HG03097 (cell line): ENCODE data around the gene ART5.
"Not testable (repeated sequence)": the region's sequence is repeated elsewhere in the genome, so short reads cannot be mapped to it uniquely, and the experiment has no call there.

Experiments used
- ATAC-seq: cut with Tn5 transposase; IDR thresholded peaks from one replicate; pipeline ENCODE4 v1.9.1; 2021; ENCODE audit not compliant: unreplicated experiment, low FRiP score

ART5 gene

DNA sequence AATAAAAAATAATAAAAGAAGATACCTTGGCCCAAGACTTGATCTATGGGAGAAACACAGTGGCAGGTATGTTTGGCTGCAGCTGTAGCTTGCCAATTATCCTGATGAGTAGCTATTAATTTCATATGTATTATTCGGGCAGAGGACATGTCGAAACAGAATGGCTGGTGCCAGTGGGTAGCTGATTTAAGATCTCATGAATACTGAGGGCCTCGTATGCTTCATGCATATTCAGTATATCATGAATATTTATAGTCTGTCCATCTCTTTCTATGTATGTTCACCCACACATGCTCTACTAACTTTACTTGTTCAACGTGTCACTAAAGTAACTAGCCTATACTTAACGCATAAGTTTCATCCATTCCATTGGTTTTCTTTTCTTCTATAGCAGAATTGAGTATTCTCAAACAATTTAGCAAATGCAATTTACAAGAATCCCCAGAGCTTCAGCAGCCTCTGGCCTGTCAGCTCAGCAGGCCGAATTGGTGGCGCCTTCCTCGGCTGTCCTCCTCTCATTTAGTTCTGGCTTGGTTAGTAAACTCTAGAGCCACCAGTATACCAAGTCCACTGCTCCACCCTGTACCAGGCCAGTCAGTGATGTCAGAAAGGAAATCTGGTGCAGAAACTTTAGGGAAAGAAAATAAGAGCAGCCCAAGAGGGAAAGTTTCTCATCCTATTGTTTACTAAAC is 17.9 kb downstream of the ART5 start:
- no peak for ATAC-seq

DNA sequence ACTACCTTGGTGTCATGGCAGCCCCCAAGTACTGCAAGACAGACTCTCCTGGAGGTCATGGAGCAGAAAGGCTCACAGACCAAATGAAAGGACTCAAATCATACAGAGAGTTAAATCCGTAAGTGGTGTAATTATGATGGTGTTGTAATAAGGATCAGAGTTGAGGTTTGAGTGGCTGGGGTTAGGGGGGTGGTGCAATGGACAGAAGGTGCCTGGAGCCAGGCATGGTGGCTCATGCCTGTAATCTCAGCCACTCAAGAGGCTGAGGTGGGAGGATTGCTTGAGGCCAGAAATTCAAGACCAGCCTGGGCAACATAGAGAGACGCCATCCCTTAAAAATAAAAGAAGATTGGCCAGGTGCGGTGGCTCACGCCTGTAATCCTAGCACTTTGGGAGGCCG is 18.7 kb downstream of the ART5 start:
- ATAC-seq = no peak

DNA sequence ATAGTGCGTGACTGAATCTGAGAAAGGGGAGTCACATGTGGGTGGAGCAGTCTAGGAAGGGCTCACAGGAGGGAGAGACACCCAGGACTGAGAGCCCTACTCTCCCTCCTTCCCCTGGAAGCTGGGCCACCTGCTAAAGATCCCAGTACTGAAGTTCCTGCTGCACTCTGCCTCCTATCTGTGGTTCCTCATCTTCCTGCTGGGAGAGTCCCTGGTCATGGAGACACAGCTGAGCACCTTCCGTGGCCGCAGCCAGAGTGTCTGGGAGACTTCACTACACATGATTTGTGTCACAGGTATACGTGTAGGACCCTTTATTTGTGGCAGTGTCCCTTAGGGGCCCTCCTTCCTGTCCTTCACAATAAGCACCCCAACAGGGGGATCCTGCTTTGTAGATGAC is 19.3 kb downstream of the ART5 start:
- no peak for ATAC-seq

DNA sequence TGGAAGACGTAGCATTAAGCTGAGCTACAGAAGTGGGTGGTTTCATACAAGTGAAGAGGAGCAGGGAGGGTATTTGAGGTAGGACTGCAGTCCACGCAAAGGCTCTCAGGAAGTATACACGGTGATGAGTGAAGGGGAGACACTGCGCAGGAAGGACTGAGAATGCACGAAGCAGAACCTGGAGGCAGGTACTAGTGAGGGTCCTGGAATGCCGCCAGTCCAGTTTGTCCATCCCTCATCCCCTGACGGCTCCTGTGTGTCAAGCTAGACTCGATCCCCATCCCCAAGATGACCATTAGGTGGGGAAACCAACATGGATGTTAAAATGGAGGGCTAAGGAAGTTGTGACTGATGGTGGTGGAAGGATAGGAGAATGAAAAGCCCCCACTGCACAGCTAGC is 23.8 kb downstream of the ART5 start:
- ATAC-seq = no peak

DNA sequence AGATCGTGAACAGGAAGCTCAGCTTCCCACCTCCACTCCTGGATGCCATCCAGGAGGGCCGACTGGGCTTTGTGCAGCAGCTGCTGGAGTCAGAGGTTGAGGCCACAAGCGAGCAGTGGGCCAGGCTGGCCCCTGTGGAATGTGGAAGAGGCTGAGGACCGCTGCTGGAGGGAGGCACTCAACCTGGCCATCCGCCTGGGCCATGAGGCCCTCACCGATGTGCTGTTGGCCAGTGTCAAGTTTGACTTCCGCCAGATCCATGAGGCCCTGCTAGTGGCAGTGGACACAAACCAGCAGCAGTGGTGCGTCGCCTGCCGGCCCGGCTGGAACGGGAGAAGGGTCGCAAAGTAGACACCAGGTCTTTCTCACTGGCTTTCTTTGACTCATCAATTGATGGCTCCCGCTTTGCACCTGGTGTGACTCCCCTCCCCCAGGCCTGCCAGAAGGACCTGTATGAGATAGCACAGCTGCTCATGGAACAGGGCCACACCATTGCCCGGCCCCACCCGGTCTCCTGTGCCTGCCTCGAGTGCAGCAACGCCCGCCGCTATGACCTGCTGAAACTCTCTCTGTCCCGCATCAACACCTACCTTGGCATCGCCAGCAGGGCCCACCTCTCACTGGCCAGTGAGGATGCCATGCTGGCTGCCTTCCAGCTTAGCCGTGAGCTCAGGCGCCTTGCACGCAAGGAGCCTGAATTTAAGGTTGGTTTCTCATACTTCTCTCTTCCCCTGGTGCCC is 24.9 kb downstream of the ART5 start:
- ATAC-seq = no peak

DNA sequence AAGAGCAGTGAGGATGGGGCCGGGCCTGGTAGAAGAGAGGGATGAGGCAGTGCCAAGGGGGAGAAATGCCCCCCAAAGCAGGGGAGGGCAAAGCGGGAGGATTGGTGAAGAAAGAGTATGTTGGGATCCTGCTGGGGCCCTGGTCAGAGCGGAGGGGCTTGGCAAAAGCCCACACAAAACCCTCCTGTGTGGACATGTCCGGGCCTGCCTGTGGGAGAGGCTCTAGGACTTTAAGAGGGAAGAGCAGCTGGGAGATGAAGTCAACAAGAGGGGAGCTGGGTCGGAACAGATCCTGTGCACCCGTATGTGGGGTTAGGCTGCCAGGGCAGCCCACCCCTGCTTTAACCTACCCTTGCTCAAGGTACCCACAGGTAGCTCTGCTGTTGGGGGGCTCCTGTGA is 25.8 kb downstream of the ART5 start:
- no peak for ATAC-seq

DNA sequence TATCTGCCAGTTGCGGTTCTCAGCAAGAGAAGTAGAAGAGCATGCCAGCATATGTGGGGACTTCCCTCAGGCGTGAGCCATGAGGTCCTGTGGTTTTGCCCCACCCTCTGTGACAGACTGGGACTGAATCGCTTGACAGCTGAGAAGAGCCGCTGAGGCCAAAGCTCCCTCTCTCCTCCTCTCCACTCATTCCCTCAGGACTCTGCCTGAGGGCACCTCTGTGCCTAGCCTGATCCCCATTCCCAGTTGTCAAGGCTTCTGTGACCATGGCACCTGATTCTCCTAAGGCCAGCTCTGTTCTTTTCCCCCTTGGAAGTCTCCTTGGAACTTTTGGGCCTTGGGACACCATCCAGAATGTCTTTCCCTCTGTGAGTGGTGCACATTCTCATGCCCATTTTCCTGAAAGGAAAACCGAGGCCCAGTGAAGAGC is 27.0 kb downstream of the ART5 start:
- no peak for ATAC-seq

DNA sequence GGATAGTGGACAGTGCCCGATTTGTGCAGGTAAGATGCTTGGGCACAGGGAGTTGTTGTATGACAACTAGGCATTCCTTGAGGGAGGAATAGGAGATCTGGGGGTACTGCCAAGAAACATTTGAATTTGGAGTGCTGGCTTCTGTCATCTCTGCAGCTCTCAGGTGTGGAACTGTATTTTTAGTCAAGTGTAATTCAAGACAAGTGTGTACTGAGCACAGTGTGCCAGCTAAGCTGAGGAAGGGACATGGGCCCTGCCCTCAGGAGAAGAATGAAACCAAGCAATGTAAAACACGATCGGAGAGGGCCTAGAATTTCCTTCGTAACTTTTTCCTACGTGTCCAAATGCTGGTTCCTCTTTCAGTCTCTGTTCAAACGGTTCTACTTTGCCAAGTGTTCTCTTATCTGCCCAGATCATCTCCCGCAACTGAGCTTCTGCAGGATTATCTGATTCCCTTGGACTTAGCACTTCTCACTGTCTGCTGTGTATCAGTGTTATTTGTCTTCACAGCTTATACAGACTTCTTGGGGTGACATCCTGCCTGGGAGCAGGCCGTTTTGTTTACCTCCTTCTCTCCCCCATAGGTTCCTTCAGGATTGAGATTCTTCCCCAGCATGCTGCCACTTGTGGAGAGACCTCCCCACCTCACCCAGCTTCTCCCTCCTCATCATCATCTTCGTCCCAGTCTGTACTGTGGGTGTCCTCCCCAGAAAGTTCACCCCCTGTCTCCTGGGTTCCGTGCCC is 27.6 kb downstream of the ART5 start:
- no peak for ATAC-seq

DNA sequence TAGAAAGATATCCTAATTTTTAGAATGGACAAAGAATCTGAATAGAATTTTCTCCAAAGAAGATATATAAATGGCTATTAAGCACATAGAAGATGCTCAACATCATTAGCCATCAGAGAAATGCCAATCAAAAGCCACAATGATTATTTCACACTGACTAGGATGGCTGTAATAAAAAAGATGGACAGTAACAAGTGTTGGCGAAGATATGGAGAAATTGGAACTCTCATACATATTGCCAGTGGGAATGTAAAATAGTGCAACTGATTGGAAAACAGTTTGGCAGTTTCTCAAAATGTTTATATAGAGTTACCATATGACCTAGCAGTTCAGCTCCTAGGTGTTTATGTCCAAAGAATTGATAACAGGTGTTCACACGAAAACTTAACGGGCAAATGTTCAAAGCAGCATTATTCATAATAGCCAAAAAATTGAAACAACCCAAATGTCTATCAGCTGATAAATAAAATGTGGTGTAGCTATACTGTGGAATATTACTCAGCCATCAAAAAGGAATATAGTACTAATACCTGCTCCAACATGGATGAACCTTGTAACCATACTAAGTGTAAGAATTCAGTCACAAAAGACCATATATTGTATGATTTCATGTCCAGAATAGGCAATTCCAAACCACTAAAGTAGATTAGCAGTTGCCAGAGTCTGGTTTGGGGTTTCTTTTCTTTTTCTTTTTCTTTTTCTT is 29.7 kb downstream of the ART5 start:
- no peak for ATAC-seq

DNA sequence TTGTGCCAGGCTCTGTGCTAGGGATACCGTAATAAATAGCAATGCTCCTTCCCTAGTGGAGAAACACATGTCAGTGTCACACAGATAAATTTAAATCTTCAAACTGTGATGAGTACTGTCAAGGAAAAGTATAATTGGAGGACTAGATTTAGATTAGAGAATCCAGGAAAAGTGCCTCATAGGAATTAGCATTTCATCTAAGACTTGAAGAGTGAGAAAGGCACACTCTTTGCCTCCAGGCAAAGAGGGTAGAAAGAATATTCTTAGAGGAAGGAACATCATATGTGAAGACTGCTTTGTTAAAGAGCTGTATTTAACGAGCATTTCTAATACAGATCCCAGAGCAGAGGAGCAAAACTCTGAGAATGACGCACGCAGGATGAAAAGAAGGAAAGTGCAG is 30.9 kb downstream of the ART5 start:
- ATAC-seq = no peak

DNA sequence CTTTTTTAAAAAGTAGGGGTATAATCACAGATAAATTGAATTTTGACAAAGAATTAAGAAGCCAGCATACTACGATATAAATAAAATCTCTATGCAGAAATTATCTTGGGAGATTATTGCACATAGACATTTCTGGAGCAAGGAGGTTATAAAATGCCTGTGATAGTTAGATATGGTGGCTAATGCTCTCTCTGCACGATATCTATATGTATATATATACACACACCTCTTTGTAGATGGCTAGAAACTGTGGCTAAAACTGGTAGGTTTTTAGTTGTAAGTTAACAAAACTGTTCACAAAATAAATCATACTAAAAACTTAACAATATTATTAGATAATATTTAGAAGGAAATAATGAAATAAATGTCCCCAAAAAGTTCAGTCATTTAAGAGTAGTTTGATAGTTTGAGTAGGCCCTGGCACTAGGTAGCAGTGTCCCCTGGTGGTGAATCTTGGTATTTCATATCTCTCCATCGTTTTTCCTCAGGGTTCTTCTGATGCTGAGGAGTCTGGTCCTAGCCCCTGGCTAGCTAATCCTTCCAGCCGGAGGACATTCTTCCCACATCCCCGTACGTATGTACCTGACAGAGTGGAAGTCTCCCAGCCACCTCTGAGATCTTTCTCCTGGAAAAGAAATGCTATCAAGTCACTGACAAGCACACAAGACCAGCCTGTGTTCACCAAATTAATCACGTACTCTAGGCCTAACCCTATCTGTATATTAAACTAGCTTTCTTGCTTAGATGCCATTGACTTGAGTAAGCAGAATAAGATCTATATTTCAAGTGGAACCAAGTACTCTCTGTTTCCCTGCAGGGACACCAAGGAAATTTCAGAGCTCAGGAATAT is 32.2 kb downstream of the ART5 start:
- no peak for ATAC-seq

DNA sequence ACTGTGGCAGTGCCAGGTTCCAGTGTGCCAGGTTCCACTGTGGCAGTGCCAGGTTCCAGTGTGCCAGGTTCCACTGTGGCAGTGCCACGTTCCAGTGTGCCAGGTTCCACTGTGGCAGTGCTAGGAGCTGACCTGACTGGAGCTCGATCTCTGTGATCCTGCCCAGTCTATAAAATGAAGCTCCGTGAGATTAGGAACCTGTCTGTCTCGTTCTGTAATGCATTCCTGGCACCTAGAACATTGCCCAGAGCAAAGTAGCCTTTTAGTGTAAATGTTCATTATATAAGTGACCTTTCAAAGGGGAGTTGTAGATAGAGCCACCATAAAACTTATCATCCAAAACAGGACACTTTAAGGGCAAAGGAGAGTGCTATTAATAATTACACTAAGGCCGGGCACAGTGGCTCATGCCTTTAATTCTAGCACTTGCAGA is 36.0 kb downstream of the ART5 start:
- no peak for ATAC-seq

DNA sequence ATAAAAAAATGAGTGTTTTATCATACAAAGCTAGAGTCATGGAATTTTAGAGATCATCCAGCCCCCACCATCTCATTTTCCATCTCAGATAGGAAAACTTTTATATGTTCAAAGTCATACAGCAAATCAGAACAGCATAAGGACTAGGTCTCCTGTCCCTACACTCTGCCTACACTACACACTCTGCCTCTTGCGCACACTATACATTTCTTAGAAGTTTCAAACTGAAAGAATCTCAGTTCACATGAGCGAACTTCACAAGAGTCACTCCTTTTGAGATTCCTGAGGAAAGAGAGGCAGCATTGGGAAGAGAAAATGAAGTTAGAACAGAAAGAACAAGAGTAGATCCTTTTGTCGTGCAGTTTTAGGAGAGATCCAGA is 36.5 kb downstream of the ART5 start:
- no peak for ATAC-seq

DNA sequence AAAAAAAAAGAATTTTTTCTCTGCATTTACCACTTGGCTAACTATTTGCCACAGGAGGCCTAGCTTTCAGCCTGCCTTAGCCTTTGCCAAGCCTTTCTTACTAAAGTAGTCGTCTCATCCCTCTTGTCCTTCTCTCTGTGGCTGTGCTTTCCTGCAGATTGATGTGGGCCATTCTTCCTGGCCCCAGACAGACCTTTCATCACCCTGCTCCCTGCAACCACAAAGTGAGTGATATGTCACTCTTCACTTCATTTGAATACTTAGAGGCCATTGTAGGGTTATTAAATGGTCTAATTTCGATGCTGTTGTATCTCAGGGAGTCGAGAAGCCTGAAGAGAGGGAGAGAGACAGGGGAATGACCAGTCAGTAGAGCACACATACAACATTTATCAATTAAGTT is 37.6 kb downstream of the ART5 start:
- no peak for ATAC-seq

DNA sequence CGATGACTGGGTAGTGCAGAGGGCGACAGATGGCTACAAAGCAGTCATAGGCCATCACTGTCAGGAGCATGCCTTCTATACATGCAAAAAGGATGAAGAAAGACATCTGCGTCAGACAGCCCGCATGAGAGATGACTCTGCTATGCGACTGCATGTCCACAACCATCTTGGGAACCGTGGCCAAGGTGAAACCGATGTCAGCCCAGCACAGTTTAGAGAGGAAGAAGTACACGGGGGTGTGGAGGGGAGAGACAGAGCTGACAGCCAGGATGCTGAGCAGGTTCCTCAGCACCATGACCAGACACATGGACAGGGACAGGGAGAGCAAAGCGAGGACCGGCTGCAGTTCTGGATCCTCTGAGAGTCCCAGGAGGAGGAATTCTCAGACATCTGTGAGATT is 41.6 kb downstream of the ART5 start:
- ATAC-seq = not testable (repeated sequence)

DNA sequence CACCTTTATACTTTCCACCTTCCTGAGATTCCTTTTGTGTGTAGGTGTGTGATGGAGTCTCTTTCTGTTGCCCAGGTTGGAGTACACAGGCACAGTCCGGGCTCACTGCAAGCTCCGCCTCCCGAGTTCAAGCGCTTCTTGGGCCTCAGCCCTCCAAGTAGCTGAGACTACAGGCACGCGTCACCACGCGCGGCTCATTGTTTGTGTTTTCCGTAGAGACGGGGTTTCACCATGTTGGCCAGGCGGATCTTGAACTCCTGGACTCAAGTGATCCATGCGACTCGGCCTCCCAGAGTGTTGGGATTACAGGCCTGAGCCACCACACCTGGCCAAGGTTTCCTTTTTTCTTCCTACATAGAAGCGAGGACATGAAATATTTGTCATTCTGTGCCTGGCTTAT is 44.0 kb downstream of the ART5 start:
- ATAC-seq = not testable (repeated sequence)

DNA sequence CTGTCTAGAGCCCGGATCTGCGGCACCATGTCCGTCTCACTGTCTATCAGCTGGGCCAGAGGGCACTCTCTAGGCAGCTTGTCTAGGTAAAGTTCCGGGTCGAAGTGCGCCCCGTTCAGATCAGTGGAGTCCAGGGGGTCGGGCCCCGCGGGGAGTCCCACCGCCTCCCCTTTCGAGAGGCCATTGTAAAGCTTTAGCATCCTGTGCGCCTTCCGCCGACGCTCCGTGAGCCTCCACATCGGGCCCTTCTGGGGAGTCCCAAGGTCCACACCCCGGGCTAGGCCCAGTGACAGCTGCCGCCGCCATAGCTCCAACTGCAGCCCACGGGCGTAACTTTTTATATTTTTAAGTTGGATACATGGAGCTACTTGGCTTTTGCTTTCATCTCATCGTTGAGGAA is 50.5 kb downstream of the ART5 start:
- ATAC-seq = not testable (repeated sequence)

DNA sequence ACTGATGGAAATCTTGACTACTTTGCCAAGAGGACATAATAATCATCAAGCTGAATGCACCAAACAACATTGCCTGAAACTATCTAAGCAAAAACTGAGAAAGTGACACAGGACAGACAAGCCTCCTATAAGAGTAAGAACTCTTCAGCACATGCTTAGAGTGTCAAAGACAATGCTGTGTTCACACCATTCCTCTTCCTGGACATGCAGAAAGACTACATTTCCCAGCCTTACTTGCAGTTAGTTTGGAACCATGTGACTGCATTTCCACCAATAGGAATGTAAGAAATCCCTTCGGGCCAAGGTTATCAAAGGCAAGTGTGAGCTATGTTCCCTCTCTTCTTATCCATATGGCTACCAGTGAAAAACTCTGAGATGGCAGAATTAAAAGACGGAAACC is 51.6 kb downstream of the ART5 start:
- ATAC-seq = not testable (repeated sequence)

DNA sequence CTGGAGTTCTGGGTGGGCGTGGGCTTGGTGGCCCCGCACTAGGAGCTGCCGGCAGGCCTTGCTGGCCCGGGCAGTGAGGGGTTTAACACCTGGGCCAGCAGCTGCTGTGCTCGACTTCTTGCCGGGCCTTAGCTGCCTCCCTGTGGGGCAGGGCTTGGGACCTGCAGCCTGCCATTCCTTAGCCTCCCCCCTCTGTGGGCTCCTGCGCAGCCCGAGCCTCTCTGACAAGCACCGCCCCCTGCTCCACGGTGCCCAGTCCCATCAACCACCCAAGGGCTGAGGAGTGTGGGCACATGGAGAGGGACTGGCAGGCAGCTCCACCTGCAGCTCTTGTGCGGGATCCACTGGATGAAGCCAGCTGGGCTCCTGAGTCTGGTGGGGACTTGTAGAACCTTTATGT is 53.0 kb downstream of the ART5 start:
- ATAC-seq = not testable (repeated sequence)
